H9 (cell line): ENCODE data around the gene ODR4. TPM values are rescaled to one million over a fixed set of nuclear protein-coding genes. Genes with fewer than 3 reads are reported as not detected.

Source experiments
- DNase-seq: peaks from one replicate; pipeline ENCODE4 v3.0.0-alpha.2; 2017
- H2AFZ ChIP-seq: one replicate; pipeline ENCODE4 v1.6.1; 2013; ENCODE audit warnings: mild to moderate bottlenecking, low read length, control low read depth, moderate library complexity
- H2AK5ac ChIP-seq: 2 replicates; pipeline ENCODE4 v1.6.1; 2013; ENCODE audit warnings: low read length, control low read depth, mixed read lengths; ENCODE audit not compliant: insufficient read length
- H2BK120ac ChIP-seq: one replicate; pipeline ENCODE4 v1.6.1; 2013; ENCODE audit warnings: low read depth, mild to moderate bottlenecking, low read length, control low read depth, inconsistent platforms; ENCODE audit not compliant: poor library complexity, severe bottlenecking
- H2BK12ac ChIP-seq: 2 replicates; pipeline ENCODE4 v1.6.1; 2013; ENCODE audit warnings: low read length, control low read depth, mixed read lengths, low read depth; ENCODE audit not compliant: insufficient read length
- H2BK15ac ChIP-seq: 2 replicates; pipeline ENCODE4 v1.6.1; 2013; ENCODE audit warnings: low read depth, low read length, control low read depth
- H2BK20ac ChIP-seq: one replicate; pipeline ENCODE4 v1.6.1; 2013; ENCODE audit warnings: low read depth, mild to moderate bottlenecking, low read length, control low read depth, inconsistent platforms; ENCODE audit not compliant: poor library complexity, severe bottlenecking
- H2BK5ac ChIP-seq: 2 replicates; pipeline ENCODE4 v1.6.1; 2013; ENCODE audit warnings: low read length, control low read depth, mixed read lengths; ENCODE audit not compliant: insufficient read length
- H3K14ac ChIP-seq: 2 replicates; pipeline ENCODE4 v1.6.1; 2013; ENCODE audit warnings: low read length, control low read depth; ENCODE audit not compliant: insufficient read depth
- H3K18ac ChIP-seq: 2 replicates; pipeline ENCODE4 v1.6.1; 2013; ENCODE audit warnings: low read depth, mild to moderate bottlenecking, mixed read lengths, low read length, control low read depth; ENCODE audit not compliant: insufficient read length
- H3K23ac ChIP-seq: 2 replicates; pipeline ENCODE4 v1.6.1; 2013; ENCODE audit warnings: low read length, control low read depth, mixed read lengths, low read depth; ENCODE audit not compliant: insufficient read length
- H3K23me2 ChIP-seq: 2 replicates; pipeline ENCODE4 v1.6.1; 2013; ENCODE audit warnings: low read depth, mild to moderate bottlenecking, mixed read lengths, low read length, control low read depth; ENCODE audit not compliant: insufficient read length, poor library complexity, severe bottlenecking
- H3K27ac ChIP-seq: 2 replicates; pipeline ENCODE4 v1.5.1; 2013; ENCODE audit warnings: low read length, control low read depth, mixed read lengths, low read depth; ENCODE audit not compliant: insufficient read length
- H3K27me3 ChIP-seq: 2 replicates; pipeline ENCODE4 v1.6.1; 2013; ENCODE audit warnings: low read length, control low read depth, inconsistent platforms; ENCODE audit not compliant: insufficient read depth
- H3K4ac ChIP-seq: 2 replicates; pipeline ENCODE4 v1.6.1; 2013; ENCODE audit warnings: low read depth, mild to moderate bottlenecking, control low read depth, inconsistent platforms, low read length, moderate library complexity
- H3K4me1 ChIP-seq: 2 replicates; pipeline ENCODE4 v1.6.1; 2013; ENCODE audit warnings: low read length, control low read depth, inconsistent platforms; ENCODE audit not compliant: insufficient read depth
- H3K4me2 ChIP-seq: 2 replicates; pipeline ENCODE4 v1.6.1; 2013; ENCODE audit warnings: low read length, control low read depth, mixed read lengths; ENCODE audit not compliant: insufficient read length, insufficient read depth
- H3K56ac ChIP-seq: 2 replicates; pipeline ENCODE4 v1.6.1; 2013; ENCODE audit warnings: low read depth, mild to moderate bottlenecking, mixed read lengths, low read length, control low read depth; ENCODE audit not compliant: insufficient read length
- H3K79me1 ChIP-seq: 2 replicates; pipeline ENCODE4 v1.6.1; 2013; ENCODE audit warnings: low read depth, mild to moderate bottlenecking, moderate library complexity, low read length, control low read depth, inconsistent platforms; ENCODE audit not compliant: insufficient read depth, poor library complexity, severe bottlenecking
- H3K79me2 ChIP-seq: 2 replicates; pipeline ENCODE4 v1.6.1; 2013; ENCODE audit warnings: low read length, control low read depth, inconsistent platforms; ENCODE audit not compliant: insufficient read depth
- H3K9ac ChIP-seq: 2 replicates; pipeline ENCODE4 v1.6.1; 2013; ENCODE audit warnings: low read length, control low read depth, mixed read lengths; ENCODE audit not compliant: insufficient read length; ENCODE audit errors: extremely low read depth
- H3K9me3 ChIP-seq: one replicate; pipeline ENCODE4 v1.6.1; 2013; ENCODE audit warnings: low read depth, low read length, inconsistent platforms; ENCODE audit not compliant: control insufficient read depth
- H3T11ph ChIP-seq: one replicate; pipeline ENCODE4 v1.6.1; 2013; ENCODE audit warnings: mild to moderate bottlenecking, low read length, control low read depth, inconsistent platforms
- H4K20me1 ChIP-seq: one replicate; pipeline ENCODE4 v1.6.1; 2013; ENCODE audit not compliant: control insufficient read depth, insufficient read length, insufficient read depth
- H4K5ac ChIP-seq: 2 replicates; pipeline ENCODE4 v1.6.1; 2013; ENCODE audit warnings: low read depth, mild to moderate bottlenecking, mixed read lengths, low read length, control low read depth; ENCODE audit not compliant: insufficient read length
- H4K8ac ChIP-seq: replicated peaks from 2 replicates; pipeline ENCODE4 v1.6.1; 2013; ENCODE audit warnings: low read length, control low read depth, mixed read lengths, low read depth; ENCODE audit not compliant: insufficient read length
- H4K91ac ChIP-seq: 2 replicates; pipeline ENCODE4 v1.6.1; 2013; ENCODE audit warnings: low read depth, mild to moderate bottlenecking, moderate library complexity, mixed read lengths, low read length, control low read depth; ENCODE audit not compliant: insufficient read length
- H3K27ac Mint-ChIP-seq, 3 experiments: 2 replicates in 2 of 3; 3 replicates in 1 of 3; pipeline ENCODE4 v1.8.0; 2020 to 2021; ENCODE audit warnings: mixed read lengths in 3 of 3, mild to moderate bottlenecking in 1 of 3, moderate library complexity in 1 of 3
- H3K27me3 Mint-ChIP-seq: 2 replicates; pipeline ENCODE4 v1.8.0; 2021; ENCODE audit warnings: low read depth, mild to moderate bottlenecking, moderate library complexity, mixed read lengths
- H3K36me3 Mint-ChIP-seq, 3 experiments: 2 replicates in 2 of 3; 3 replicates in 1 of 3; pipeline ENCODE4 v1.8.0; 2020 to 2021; ENCODE audit warnings: low read depth in 3 of 3, mixed read lengths in 3 of 3; ENCODE audit not compliant: insufficient read depth in 1 of 3
- H3K4me1 Mint-ChIP-seq, 2 experiments: 2 replicates each; pipeline ENCODE4 v1.8.0; 2020; ENCODE audit warnings: mixed read lengths in 2 of 2
- H3K4me3 Mint-ChIP-seq, 2 experiments: 2 replicates in 1 of 2; 3 replicates in 1 of 2; pipeline ENCODE4 v1.8.0; 2020 to 2021; ENCODE audit warnings: mild to moderate bottlenecking in 2 of 2, mixed read lengths in 2 of 2, moderate library complexity in 1 of 2
- H3K9me3 Mint-ChIP-seq, 2 experiments: 2 replicates in 1 of 2; 3 replicates in 1 of 2; pipeline ENCODE4 v1.8.0; 2020; ENCODE audit warnings: mild to moderate bottlenecking in 2 of 2, mixed read lengths in 2 of 2, moderate library complexity in 1 of 2
- CTCF ChIP-seq: fragments of 200-600 bp; sonication (generic); conservative IDR thresholded peaks from 3 replicates; pipeline ENCODE4 v1.8.0; 2021; ENCODE audit warnings: antibody characterized with exemption, mild to moderate bottlenecking
- WGBS: extraction: QIAGEN DNeasy Blood & Tissue Kit; methylation state at CpG from one replicate; pipeline ENCODE4 v1.1.7; 2013; ENCODE audit warnings: missing lambda C conversion rate, low lambda C conversion rate, mixed read lengths; ENCODE audit not compliant: insufficient read length; ENCODE audit errors: extremely low coverage; 5-methylcytosine and 5-hydroxymethylcytosine counted together
- total RNA-seq: library from RNA; stranded (reverse); gene quantifications from 2 replicates; pipeline ENCODE4 v1.2.1, GENCODE V29; 2021

Gene ODR4
- total RNA-seq, 1 experiment from 2014 or later, result 17.1 TPM

- Histone ChIP-seq H3K14ac (peak overlapping the region; percentile 14; the same call in 1 of the 2 replicates), H3K9ac (peak overlapping the region; percentile 78), H3K9me3 (no peaks in the 10 kb centered on the region), H4K91ac (no peak overlapping the region), H3K4ac (no peak overlapping the region), H3K18ac (peak overlapping the region; percentile 61), H3K56ac (no peak overlapping the region), H3T11ph (no peak overlapping the region), H2BK15ac (no peak overlapping the region), H3K79me1 (no peaks in the 10 kb centered on the region), H3K27ac (no peak overlapping the region), H3K23me2 (no peaks in the 10 kb centered on the region), H4K8ac (no peak overlapping the region), H2AK5ac (no peak overlapping the region), H4K20me1 (no peaks in the 10 kb centered on the region), H3K23ac (no peak overlapping the region), H3K79me2 (peaks cover 19% of the 10 kb centered on the region; the same call in 1 of the 2 replicates), H4K5ac (no peak overlapping the region), H3K27me3 (no peaks in the 10 kb centered on the region), H3K4me1 (no peaks in the 10 kb centered on the region), H2BK20ac (no peak overlapping the region), H2BK120ac (no peak overlapping the region), H3K4me2 (peak overlapping the region; percentile 84), H2AFZ (no peak overlapping the region), H2BK12ac (no peak overlapping the region), H2BK5ac (peak overlapping the region; percentile 15)
- DNase-seq, result no peak
- Mint-ChIP-seq H3K36me3 (peaks cover 20 to 37% (median 35%) of the 10 kb centered on the region in 3 experiments), H3K27ac (peak overlapping the region; percentile 79 to 98 (median 97); a peak in 5 of 7 replicates), H3K27me3 (no peaks in the 10 kb centered on the region; the same call in 1 of the 2 replicates), H3K9me3 (peaks cover 0 to 2% of the 10 kb centered on the region in 2 experiments; a peak in 1 of 5 replicates), H3K4me3 (peak overlapping the region; percentile 96 to 100), H3K4me1 (no peaks in the 10 kb centered on the region)
- no CpG with 5 or more reads among the region's 37 CpGs for WGBS
- no peak for TF ChIP-seq CTCF
Measured at GRCh38 chr1:186374303-186375151, 1.1 kb upstream of the ODR4 start.
